ENCODE measurements around the gene RBBP4.

DNA sequence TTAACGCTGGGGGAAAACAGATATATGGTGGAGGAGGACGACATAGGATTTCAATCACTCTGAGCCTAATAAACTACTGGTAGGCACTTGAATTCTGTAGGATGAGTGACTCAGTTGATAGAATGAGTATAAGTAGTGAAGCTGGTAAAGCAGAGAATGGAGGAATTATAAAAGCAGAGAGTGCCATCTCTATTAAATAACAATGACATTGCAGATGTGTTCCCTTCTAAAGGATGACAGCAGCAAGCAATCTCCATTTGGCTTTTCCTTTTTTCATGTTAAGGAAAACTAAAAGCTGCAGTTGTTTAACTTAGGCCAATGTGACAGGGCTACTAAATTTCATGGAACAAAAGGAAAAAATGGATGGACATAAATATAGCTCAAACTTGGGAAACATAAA lies 18.2 kb upstream of the RBBP4 start:
- TF ChIP-seq, protein P1, sequence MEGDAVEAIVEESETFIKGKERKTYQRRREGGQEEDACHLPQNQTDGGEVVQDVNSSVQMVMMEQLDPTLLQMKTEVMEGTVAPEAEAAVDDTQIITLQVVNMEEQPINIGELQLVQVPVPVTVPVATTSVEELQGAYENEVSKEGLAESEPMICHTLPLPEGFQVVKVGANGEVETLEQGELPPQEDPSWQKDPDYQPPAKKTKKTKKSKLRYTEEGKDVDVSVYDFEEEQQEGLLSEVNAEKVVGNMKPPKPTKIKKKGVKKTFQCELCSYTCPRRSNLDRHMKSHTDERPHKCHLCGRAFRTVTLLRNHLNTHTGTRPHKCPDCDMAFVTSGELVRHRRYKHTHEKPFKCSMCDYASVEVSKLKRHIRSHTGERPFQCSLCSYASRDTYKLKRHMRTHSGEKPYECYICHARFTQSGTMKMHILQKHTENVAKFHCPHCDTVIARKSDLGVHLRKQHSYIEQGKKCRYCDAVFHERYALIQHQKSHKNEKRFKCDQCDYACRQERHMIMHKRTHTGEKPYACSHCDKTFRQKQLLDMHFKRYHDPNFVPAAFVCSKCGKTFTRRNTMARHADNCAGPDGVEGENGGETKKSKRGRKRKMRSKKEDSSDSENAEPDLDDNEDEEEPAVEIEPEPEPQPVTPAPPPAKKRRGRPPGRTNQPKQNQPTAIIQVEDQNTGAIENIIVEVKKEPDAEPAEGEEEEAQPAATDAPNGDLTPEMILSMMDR (IDR thresholded peaks at IDR 0.05) = no peak
- TF ChIP-seq POLR2A (IDR thresholded peaks at IDR 0.05) = no peak
